ENCODE measurements around the gene APOA1.
A peak's percentile ranks its signal among the peaks of the same experiment; 100 is the strongest.
"Not testable (repeated sequence)": the region's sequence is repeated elsewhere in the genome, so short reads cannot be mapped to it uniquely, and the experiment has no call there.

Gene APOA1

DNA sequence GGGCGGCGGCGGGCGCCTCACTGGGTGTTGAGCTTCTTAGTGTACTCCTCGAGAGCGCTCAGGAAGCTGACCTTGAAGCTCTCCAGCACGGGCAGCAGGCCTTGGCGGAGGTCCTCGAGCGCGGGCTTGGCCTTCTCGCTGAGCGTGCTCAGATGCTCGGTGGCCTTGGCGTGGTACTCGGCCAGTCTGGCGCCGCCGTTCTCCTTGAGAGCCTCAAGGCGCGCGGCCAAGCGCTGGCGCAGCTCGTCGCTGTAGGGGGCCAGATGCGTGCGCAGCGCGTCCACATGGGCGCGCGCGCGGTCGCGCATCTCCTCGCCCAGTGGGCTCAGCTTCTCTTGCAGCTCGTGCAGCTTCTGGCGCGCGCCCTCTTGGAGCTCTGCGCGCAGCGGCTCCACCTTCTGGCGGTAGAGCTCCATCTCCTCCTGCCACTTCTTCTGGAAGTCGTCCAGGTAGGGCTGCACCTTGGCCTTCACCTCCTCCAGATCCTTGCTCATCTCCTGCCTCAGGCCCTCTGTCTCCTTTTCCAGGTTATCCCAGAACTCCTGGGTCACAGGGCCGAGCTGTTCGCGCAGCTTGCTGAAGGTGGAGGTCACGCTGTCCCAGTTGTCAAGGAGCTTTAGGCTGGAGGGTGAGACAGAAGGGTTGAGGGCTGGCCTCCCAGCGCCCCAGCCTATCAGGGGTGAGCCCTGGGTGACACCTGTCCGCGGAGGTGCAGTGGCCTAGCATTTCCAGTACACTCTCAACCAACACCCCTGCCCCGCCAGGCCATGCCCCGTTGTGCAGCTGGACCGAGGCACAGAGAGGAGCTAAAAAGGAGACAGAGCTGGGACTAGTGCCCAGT, 1.4 kb downstream of the APOA1 start:
- TF ChIP-seq SPI1 (IDR thresholded peaks at IDR 0.05; ENCODE audit: borderline replicate concordance, low read depth) (no peak), POLR2AphosphoS5 (IDR thresholded peaks at IDR 0.05; ENCODE audit: low read depth) (peak; percentile 35), GABPA (IDR thresholded peaks at IDR 0.05; ENCODE audit: low read depth) (no peak)
- TF ChIP-seq, protein P1, sequence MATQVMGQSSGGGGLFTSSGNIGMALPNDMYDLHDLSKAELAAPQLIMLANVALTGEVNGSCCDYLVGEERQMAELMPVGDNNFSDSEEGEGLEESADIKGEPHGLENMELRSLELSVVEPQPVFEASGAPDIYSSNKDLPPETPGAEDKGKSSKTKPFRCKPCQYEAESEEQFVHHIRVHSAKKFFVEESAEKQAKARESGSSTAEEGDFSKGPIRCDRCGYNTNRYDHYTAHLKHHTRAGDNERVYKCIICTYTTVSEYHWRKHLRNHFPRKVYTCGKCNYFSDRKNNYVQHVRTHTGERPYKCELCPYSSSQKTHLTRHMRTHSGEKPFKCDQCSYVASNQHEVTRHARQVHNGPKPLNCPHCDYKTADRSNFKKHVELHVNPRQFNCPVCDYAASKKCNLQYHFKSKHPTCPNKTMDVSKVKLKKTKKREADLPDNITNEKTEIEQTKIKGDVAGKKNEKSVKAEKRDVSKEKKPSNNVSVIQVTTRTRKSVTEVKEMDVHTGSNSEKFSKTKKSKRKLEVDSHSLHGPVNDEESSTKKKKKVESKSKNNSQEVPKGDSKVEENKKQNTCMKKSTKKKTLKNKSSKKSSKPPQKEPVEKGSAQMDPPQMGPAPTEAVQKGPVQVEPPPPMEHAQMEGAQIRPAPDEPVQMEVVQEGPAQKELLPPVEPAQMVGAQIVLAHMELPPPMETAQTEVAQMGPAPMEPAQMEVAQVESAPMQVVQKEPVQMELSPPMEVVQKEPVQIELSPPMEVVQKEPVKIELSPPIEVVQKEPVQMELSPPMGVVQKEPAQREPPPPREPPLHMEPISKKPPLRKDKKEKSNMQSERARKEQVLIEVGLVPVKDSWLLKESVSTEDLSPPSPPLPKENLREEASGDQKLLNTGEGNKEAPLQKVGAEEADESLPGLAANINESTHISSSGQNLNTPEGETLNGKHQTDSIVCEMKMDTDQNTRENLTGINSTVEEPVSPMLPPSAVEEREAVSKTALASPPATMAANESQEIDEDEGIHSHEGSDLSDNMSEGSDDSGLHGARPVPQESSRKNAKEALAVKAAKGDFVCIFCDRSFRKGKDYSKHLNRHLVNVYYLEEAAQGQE (IDR thresholded peaks at IDR 0.05; ENCODE audit: insufficient replicate concordance, low read depth), result no peak
- TF ChIP-seq, protein P2, sequence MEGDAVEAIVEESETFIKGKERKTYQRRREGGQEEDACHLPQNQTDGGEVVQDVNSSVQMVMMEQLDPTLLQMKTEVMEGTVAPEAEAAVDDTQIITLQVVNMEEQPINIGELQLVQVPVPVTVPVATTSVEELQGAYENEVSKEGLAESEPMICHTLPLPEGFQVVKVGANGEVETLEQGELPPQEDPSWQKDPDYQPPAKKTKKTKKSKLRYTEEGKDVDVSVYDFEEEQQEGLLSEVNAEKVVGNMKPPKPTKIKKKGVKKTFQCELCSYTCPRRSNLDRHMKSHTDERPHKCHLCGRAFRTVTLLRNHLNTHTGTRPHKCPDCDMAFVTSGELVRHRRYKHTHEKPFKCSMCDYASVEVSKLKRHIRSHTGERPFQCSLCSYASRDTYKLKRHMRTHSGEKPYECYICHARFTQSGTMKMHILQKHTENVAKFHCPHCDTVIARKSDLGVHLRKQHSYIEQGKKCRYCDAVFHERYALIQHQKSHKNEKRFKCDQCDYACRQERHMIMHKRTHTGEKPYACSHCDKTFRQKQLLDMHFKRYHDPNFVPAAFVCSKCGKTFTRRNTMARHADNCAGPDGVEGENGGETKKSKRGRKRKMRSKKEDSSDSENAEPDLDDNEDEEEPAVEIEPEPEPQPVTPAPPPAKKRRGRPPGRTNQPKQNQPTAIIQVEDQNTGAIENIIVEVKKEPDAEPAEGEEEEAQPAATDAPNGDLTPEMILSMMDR (IDR thresholded peaks at IDR 0.05; ENCODE audit: insufficient read depth, low read length), result peak; percentile 62
- Histone ChIP-seq H3K27me3 (ENCODE audit: insufficient read depth, poor library complexity, severe bottlenecking) (no peaks in the 10 kb centered on the region), H3K4me3 (replicated peaks; ENCODE audit: insufficient read depth, low read length) (peak overlapping the region; percentile 27), H3K27ac (replicated peaks) (peak overlapping the region; percentile 66)
- peak; percentile 82 to 83 for DNase-seq (ENCODE audit: low read depth in 1 of 2, low spot score in 1 of 2)

DNA sequence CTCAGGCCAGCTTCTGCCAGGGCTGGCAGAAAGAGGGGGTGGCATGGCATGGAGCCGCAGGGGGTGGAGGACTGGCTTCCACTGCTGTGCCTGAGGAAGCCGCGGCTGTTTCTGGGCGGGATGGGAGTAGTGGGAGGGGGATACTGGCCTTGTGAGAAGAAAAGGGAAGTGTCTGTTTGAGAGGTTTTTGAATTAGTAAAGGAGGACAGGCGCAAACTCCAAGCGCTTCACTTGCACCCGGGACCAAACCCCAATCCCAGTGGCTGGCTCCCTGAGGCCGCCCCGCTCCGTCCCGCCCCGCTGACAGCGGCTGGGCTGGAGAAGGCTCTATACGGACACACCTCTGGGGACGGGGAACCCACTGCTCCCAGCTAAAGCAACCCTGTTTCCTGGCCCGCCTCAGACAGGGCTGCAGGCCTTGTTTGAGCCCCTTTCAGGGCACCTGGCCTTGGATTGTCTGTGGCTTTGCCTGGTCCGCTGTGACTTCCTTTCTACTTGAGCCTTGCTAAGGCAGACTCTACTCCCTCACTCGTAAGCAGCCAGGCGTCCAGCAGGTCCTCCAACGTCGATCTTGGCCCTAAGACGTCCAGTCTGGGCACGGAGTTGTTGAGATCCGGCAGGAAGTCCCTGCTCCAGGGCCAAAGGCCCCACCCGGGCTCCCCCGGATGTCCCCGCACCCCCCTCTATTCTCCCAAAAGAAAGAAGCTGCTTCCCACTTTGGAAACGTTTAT, 2.2 kb downstream of the APOA1 start:
- DNase-seq (ENCODE audit: low read depth in 1 of 2, low spot score in 1 of 2), result peak in 1 of 2 experiments; percentile 71
- TF ChIP-seq, protein P2 (IDR thresholded peaks at IDR 0.05; ENCODE audit: insufficient read depth, low read length), result no peak
- no peak for TF ChIP-seq GABPA (IDR thresholded peaks at IDR 0.05; ENCODE audit: low read depth)
- no peak; the same call in 1 of the 2 replicates for TF ChIP-seq POLR2AphosphoS5 (IDR thresholded peaks at IDR 0.05; ENCODE audit: low read depth)
- TF ChIP-seq SPI1 (IDR thresholded peaks at IDR 0.05; ENCODE audit: borderline replicate concordance, low read depth), result peak; percentile 92
- TF ChIP-seq, protein P1 (IDR thresholded peaks at IDR 0.05; ENCODE audit: insufficient replicate concordance, low read depth), result no peak
- no peak overlapping the region; the same call in 1 of the 2 replicates for H3K4me3 ChIP-seq (replicated peaks; ENCODE audit: insufficient read depth, low read length)
- no peaks in the 10 kb centered on the region for H3K27me3 ChIP-seq (ENCODE audit: insufficient read depth, poor library complexity, severe bottlenecking)
- H3K27ac ChIP-seq (replicated peaks), result peak overlapping the region; percentile 66

DNA sequence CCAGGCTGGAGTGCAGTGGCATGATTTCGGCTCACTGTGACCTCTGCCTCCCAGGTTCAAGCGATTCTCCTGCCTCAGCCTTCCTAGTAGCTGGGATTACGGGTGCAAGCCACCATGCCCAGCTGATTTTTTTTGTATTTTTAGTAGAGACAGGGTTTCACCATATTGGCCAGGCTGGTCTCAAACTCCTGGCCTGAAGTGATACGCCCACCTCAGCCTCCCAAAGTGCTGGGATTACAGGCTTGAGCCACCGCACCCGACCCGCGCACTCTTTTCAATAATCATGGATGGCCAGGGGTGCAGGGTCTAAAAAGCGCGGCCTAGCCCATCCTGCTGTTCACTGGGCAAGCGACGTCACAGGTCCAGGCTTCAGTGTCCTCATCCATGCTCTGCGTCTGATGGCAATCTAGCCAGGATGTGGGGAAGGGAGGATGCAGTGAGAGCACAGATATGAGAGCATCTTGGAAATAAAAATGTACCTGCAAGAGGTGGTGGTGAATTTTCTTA, 2.8 kb downstream of the APOA1 start:
- H3K27me3 ChIP-seq (ENCODE audit: insufficient read depth, poor library complexity, severe bottlenecking); H3K4me3 ChIP-seq (replicated peaks; ENCODE audit: insufficient read depth, low read length); H3K27ac ChIP-seq (replicated peaks); DNase-seq (ENCODE audit: low read depth in 1 of 2, low spot score in 1 of 2): not testable (repeated sequence)

Data from HL-60 (cell line).